HepG2 (cell line): Measurements from ENCODE around the gene OSGIN1. TPM values are rescaled to one million over a fixed set of nuclear protein-coding genes. Genes with fewer than 3 reads are reported as not detected.

Source experiments
- ATAC-seq: fragments of 200-7000 bp; cut with Tn5 transposase; 3 replicates; pipeline ENCODE4 v1.9.1; 2020; ENCODE audit warnings: mild to moderate bottlenecking, moderate library complexity
- BruUV-seq: library from RNA; stranded (reverse); fragments of 400-500 nt; replicated peaks from 2 replicates; lab custom pipeline; 2021; lab: Mats Ljungman, UMichigan
- CTCF ChIA-PET: fragments of 300-600 bp; formaldehyde crosslinking; extraction: SDS; loops from one replicate; lab custom pipeline; 2021; ENCODE audit warnings: low total read pairs, inconsistent platforms, low intra/inter-chr PET ratio; lab: Yijun Ruan, JAX
- POLR2A ChIA-PET: fragments of 350-600 bp; sonication (Branson Sonifier 250); formaldehyde crosslinking; loops from one replicate; lab custom pipeline; 2020; ENCODE audit warnings: antibody characterized with exemption, inconsistent platforms; lab: Yijun Ruan, JAX
- DNase-seq: peaks from one replicate; pipeline ENCODE4 v3.0.0-alpha.2; 2015; ENCODE audit warnings: low spot score
- FAIRE-seq: peaks from 3 replicates; lab custom pipeline; 2011; peaks lifted over from hg19 to GRCh38; lab: Jason Lieb, UNC
- H2AFZ ChIP-seq: one replicate; pipeline ENCODE4 v1.6.1; 2011; ENCODE audit warnings: low read length, inconsistent platforms
- H3K27ac ChIP-seq: fragments of 300-600 bp; 3 replicates; pipeline ENCODE4 v1.8.0; 2011; ENCODE audit warnings: mixed run types, mild to moderate bottlenecking, mixed read lengths, low read length, inconsistent platforms; ENCODE audit not compliant: insufficient read depth; ENCODE audit errors: extremely low read length
- H3K27me3 ChIP-seq, 2 experiments: fragments of 200-600 bp in 1 of 2; 2 replicates in 1 of 2; 3 replicates in 1 of 2; pipeline versions ENCODE4 v1.6.0 to v1.8.0; 2011; ENCODE audit warnings: low read length in 2 of 2, mild to moderate bottlenecking in 2 of 2, moderate library complexity in 2 of 2, inconsistent platforms in 1 of 2; ENCODE audit not compliant: insufficient read depth in 2 of 2, control insufficient read depth in 1 of 2
- H3K36me3 ChIP-seq, 2 experiments: fragments of 200-600 bp in 1 of 2; replicated peaks in 1 of 2; 2 replicates in 1 of 2; 3 replicates in 1 of 2; pipeline versions ENCODE4 v1.5.1 to v1.8.0; 2011; ENCODE audit warnings: low read length in 2 of 2, inconsistent platforms in 1 of 2; ENCODE audit not compliant: insufficient read depth in 2 of 2, control insufficient read depth in 1 of 2
- H3K4me1 ChIP-seq: 2 replicates; pipeline ENCODE4 v1.5.1; 2012; ENCODE audit warnings: low read length, inconsistent platforms; ENCODE audit not compliant: insufficient read depth
- H3K4me2 ChIP-seq: 2 replicates; pipeline ENCODE4 v1.6.0; 2011; ENCODE audit warnings: low read depth, low read length, inconsistent platforms
- H3K4me3 ChIP-seq, 3 experiments: fragments of 200-600 bp in 1 of 3; sonication (generic), shearing (Covaris generic) in 1 of 3; replicated peaks in 1 of 3; 2 replicates each; pipeline ENCODE4 v1.5.1; 2011 to 2016; ENCODE audit warnings: low read length in 3 of 3, inconsistent platforms in 2 of 3, low read depth in 2 of 3, mild to moderate bottlenecking in 2 of 3, control low read depth in 1 of 3, mixed read lengths in 1 of 3; ENCODE audit not compliant: insufficient read depth in 1 of 3
- H3K79me2 ChIP-seq: one replicate; pipeline ENCODE4 v1.6.1; 2011; ENCODE audit warnings: low read length, inconsistent platforms; ENCODE audit not compliant: insufficient read depth
- H3K9ac ChIP-seq: 2 replicates; pipeline ENCODE4 v1.6.0; 2011; ENCODE audit warnings: mild to moderate bottlenecking, low read depth, low read length, inconsistent platforms; ENCODE audit not compliant: insufficient read depth
- H3K9me3 ChIP-seq: 2 replicates; pipeline ENCODE4 v1.5.1; 2012; ENCODE audit warnings: mild to moderate bottlenecking, low read length
- H4K20me1 ChIP-seq: 2 replicates; pipeline ENCODE4 v1.6.0; 2011; ENCODE audit warnings: inconsistent platforms, mild to moderate bottlenecking, low read length, moderate library complexity; ENCODE audit not compliant: insufficient read depth
- ARNTL ChIP-seq: sonication (generic); formaldehyde crosslinking; IDR thresholded peaks from 2 replicates; pipeline ENCODE4 v1.4.0; 2020; ENCODE audit warnings: mild to moderate bottlenecking, missing genetic modification reagents
- FOXP4 ChIP-seq: sonication (generic); formaldehyde crosslinking; IDR thresholded peaks from 2 replicates; pipeline ENCODE4 v1.4.0; 2020; ENCODE audit warnings: missing genetic modification reagents
- HMG20B ChIP-seq: conservative IDR thresholded peaks from 2 replicates; pipeline ENCODE4 v1.6.1; 2016; ENCODE audit warnings: missing genetic modification reagents, missing compliant biosample characterization
- HNF4G ChIP-seq, 2 experiments: sonication (generic) in 1 of 2; formaldehyde crosslinking in 1 of 2; IDR thresholded peaks; 2 replicates each; pipeline versions ENCODE4 v1.4.0 to v1.6.1; 2011 to 2020; ENCODE audit warnings: borderline replicate concordance in 2 of 2, low read depth in 2 of 2, mild to moderate bottlenecking in 2 of 2, low read length in 1 of 2, missing genetic modification reagents in 1 of 2, moderate library complexity in 1 of 2
- RAD21 ChIP-seq: fragments of 450-650 bp; formaldehyde crosslinking; IDR thresholded peaks from 2 replicates; pipeline ENCODE4 v1.5.0; 2020; ENCODE audit warnings: mild to moderate bottlenecking
- YEATS2 ChIP-seq: sonication (generic); formaldehyde crosslinking; IDR thresholded peaks from 2 replicates; pipeline ENCODE4 v1.4.0; 2020; ENCODE audit warnings: missing genetic modification reagents, borderline replicate concordance
- ZNF30 ChIP-seq: sonication (generic); formaldehyde crosslinking; IDR thresholded peaks from 2 replicates; pipeline ENCODE4 v1.5.0; 2020; ENCODE audit warnings: mild to moderate bottlenecking, missing genetic modification reagents
- ZNF563 ChIP-seq: sonication (generic); formaldehyde crosslinking; IDR thresholded peaks from 2 replicates; pipeline ENCODE4 v1.8.0; 2022; ENCODE audit warnings: mild to moderate bottlenecking, moderate library complexity, missing genetic modification reagents
- ZNF607 ChIP-seq: sonication (generic); formaldehyde crosslinking; IDR thresholded peaks from 2 replicates; pipeline ENCODE4 v1.5.1; 2020; ENCODE audit warnings: missing genetic modification reagents, mild to moderate bottlenecking, borderline replicate concordance
- ZNF704 ChIP-seq: sonication (generic); formaldehyde crosslinking; IDR thresholded peaks from 2 replicates; pipeline ENCODE4 v1.8.1; 2023; ENCODE audit warnings: mild to moderate bottlenecking, inconsistent platforms, moderate library complexity, missing genetic modification reagents, borderline replicate concordance
- WGBS: methylation state at CpG from one replicate; pipeline ENCODE4 v1.1.6; 2017; ENCODE audit warnings: low lambda C conversion rate; 5-methylcytosine and 5-hydroxymethylcytosine counted together
- in situ Hi-C: cut with HindIII; loops from 2 replicates; pipeline ENCODE4 v1.10.0; 2017; ENCODE audit warnings: low pct_unique_long_range_greater_than_20kb; ENCODE audit not compliant: extremely low pct_ligation_motif_present
- intact Hi-C: fragments of 100-400 bp; cut with micrococcal nuclease; formaldehyde crosslinking; loops from one replicate; pipeline ENCODE4 v1.10.0; 2022; ENCODE audit not compliant: unreplicated experiment
- polyA plus RNA-seq, 8 experiments: library from polyadenylated mRNA; depleted of rRNA in 3 of 8; stranded (reverse) in 7 of 8; unstranded in 1 of 8; fragments of >200 nt; fragmentation: Illumina TruSeq in 4 of 8; extraction: Trizol in 4 of 8; gene quantifications; 2 replicates each; pipeline versions ENCODE4 v1.2.1 to v1.2.3, GENCODE V29; 2011 to 2016; ENCODE audit warnings: low read depth in 4 of 8, missing spikeins in 1 of 8, mixed read lengths in 1 of 8; ENCODE audit not compliant: insufficient read depth in 1 of 8
- total RNA-seq, 5 experiments: library from RNA; depleted of rRNA; stranded (reverse); fragments of >200 nt; fragmentation: Illumina TruSeq; extraction: Trizol; gene quantifications; 2 replicates each; pipeline ENCODE4 v1.2.3, GENCODE V29; 2016; ENCODE audit warnings: low read depth in 1 of 5

OSGIN1 gene
- total and polyA plus RNA-seq, 2 of the 13 experiments (the other 11 are each of a cell fraction or from before 2014, with no cell fraction given), result 20.5 to 27.1 TPM

- ChIA-PET CTCF (interaction anchor here (1.6 kb wide), 1 partner anchor 77 kb away, joined by 7 read pairs; no protein-coding TSS in a partner anchor), POLR2A (no interaction called here)
- TF ChIP-seq ZNF563 (CRISPR knock-in tag) (no peak), ZNF704 (CRISPR knock-in tag) (no peak), RAD21 (CRISPR knock-in tag) (no peak), ARNTL (CRISPR knock-in tag) (no peak), FOXP4 (CRISPR knock-in tag) (no peak), ZNF30 (CRISPR knock-in tag) (no peak), ZNF607 (CRISPR knock-in tag) (no peak), HMG20B (CRISPR knock-in tag) (no peak), HNF4G (IDR thresholded peaks at IDR 0.05; ENCODE audit: borderline replicate concordance, low read depth, low read length) (no peak), HNF4G (CRISPR knock-in tag; IDR thresholded peaks at IDR 0.05; ENCODE audit: borderline replicate concordance, low read depth) (no peak), YEATS2 (no peak)
- H3K27ac ChIP-seq, result no peak overlapping the region
- H3K27me3 ChIP-seq, result peaks cover 3 to 19% of the 10 kb centered on the region in 2 experiments; a peak in 4 of 5 replicates
- 92% methylated on average over 2 of the region's 2 CpGs for WGBS
- no peak overlapping the region for H3K4me2 ChIP-seq
- ATAC-seq (no peak), DNase-seq (no peak), FAIRE-seq (no peak)
- H3K9ac ChIP-seq, result no peak overlapping the region
- H3K79me2 ChIP-seq, result no peaks in the 10 kb centered on the region
- intact Hi-C loops (no loop called here), in situ Hi-C loops (loop anchor here (25.0 kb wide), 1 partner anchor 220 kb away; the partner anchor contains the start of genes ADAD2 and TAF1C)
- peaks cover 16% of the 10 kb centered on the region for H3K4me1 ChIP-seq
- H4K20me1 ChIP-seq, result peaks cover 14% of the 10 kb centered on the region; the same call in 1 of the 2 replicates
- no peak overlapping the region for H3K4me3 ChIP-seq
- H3K36me3 ChIP-seq, result peaks cover 15 to 31% of the 10 kb centered on the region in 2 experiments; a peak in 4 of 5 replicates
- H3K9me3 ChIP-seq, result no peaks in the 10 kb centered on the region
- no peak overlapping the region for H2AFZ ChIP-seq
- BruUV-seq, result no TSS peak
Measured at GRCh38 chr16:83967091-83967490, 14.1 kb downstream of the OSGIN1 start.
